Lower lobe of right lung (tissue), 2 donors: Measurements from ENCODE around the gene PYDC1. TPM values are rescaled to one million over a fixed set of nuclear protein-coding genes. Genes with fewer than 3 reads are reported as not detected.

Source experiments
- ATAC-seq, 2 donors: fragments of 200-7000 bp; cut with Tn5 transposase; one replicate each; pipeline ENCODE4 v1.9.1; 2020 to 2022; ENCODE audit warnings: mild to moderate bottlenecking in 2 of 2, moderate library complexity in 2 of 2
- DNase-seq: peaks from one replicate; pipeline ENCODE4 v3.0.0-alpha.2; 2020
- H3K27ac ChIP-seq: fragments of 200-600 bp; one replicate; pipeline ENCODE4 v1.8.0; 2022
- H3K27me3 ChIP-seq: fragments of 200-600 bp; one replicate; pipeline ENCODE4 v1.8.0; 2022; ENCODE audit warnings: low read depth
- H3K36me3 ChIP-seq: fragments of 200-600 bp; one replicate; pipeline ENCODE4 v1.8.0; 2022; ENCODE audit warnings: mild to moderate bottlenecking
- H3K4me1 ChIP-seq: fragments of 200-600 bp; one replicate; pipeline ENCODE4 v1.8.0; 2022
- H3K4me3 ChIP-seq: fragments of 200-600 bp; one replicate; pipeline ENCODE4 v1.8.0; 2022; ENCODE audit warnings: mild to moderate bottlenecking
- H3K9me3 ChIP-seq: fragments of 200-600 bp; one replicate; pipeline ENCODE4 v1.8.0; 2022
- intact Hi-C: fragments of 100-400 bp; cut with DNase I; formaldehyde crosslinking; loops from one replicate; pipeline ENCODE4 v1.11.0; 2022
- total RNA-seq: library from RNA; stranded (reverse); fragmentation: NEBNext Ultra II Directional; extraction: Animal tissue kit (Norgen Biotek cat#: 25700); gene quantifications from one replicate; pipeline ENCODE4 v1.2.1, GENCODE V29; 2021
- TF ChIP-seq, protein P1 (sequence below): fragments of 200-600 bp; IDR thresholded peaks from one replicate; pipeline ENCODE4 v1.8.0; 2022; ENCODE audit warnings: antibody characterized with exemption, mild to moderate bottlenecking
- donor health status: DM: no; HTN: yes; CAD: no; lungs with severe emphysema.

PYDC1 gene
- total RNA-seq, 1 donor from 2014 or later, result not detected

DNA sequence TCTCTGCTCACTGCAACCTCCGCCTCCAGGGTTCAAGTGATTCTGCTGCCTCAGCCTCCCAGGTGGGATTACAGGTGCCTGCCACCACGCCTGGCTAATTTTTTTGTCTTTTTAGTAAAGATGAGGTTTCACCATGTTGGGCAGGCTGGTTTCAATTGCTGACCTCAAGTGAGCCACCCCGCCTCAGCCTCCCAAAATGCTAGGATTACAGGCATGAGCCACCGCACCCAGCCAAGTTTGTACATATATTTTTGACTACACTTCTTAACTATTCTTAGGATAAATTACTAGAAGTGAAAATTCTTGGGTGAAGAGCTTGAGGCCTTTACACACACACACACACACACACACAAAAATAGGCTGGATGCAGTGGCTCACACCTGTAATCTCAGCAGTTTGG, 41.4 kb upstream of the PYDC1 start:
- TF ChIP-seq, protein P1, sequence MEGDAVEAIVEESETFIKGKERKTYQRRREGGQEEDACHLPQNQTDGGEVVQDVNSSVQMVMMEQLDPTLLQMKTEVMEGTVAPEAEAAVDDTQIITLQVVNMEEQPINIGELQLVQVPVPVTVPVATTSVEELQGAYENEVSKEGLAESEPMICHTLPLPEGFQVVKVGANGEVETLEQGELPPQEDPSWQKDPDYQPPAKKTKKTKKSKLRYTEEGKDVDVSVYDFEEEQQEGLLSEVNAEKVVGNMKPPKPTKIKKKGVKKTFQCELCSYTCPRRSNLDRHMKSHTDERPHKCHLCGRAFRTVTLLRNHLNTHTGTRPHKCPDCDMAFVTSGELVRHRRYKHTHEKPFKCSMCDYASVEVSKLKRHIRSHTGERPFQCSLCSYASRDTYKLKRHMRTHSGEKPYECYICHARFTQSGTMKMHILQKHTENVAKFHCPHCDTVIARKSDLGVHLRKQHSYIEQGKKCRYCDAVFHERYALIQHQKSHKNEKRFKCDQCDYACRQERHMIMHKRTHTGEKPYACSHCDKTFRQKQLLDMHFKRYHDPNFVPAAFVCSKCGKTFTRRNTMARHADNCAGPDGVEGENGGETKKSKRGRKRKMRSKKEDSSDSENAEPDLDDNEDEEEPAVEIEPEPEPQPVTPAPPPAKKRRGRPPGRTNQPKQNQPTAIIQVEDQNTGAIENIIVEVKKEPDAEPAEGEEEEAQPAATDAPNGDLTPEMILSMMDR, result no peak
- Histone ChIP-seq H3K27me3 (no peaks in the 10 kb centered on the region), H3K36me3 (no peaks in the 10 kb centered on the region), H3K27ac (no peak overlapping the region), H3K9me3 (no peaks in the 10 kb centered on the region), H3K4me1 (peaks cover 16% of the 10 kb centered on the region), H3K4me3 (no peak overlapping the region)
- DNase-seq (no peak), ATAC-seq (no peak)
- intact Hi-C loops, result no loop called here

DNA sequence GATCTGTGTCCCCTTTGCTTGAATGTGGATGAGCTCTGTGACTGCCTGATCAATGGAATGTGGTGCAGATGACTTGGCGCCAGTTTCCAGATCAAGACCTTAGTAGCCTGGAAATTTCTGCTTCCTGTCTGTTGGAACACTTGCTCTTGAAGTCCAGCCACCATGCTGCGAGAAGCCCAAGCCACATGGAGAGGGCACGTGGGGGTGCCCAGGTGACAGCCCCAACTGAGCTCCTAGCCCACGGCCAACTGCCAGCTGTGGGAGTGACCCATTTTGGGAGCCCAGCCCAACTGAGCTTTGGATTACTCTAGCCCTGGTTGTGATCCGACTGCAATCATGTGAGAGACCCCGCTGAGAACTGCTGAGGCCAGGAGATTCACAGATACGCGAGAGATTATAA, 39.5 kb upstream of the PYDC1 start:
- Histone ChIP-seq H3K27ac (no peak overlapping the region), H3K4me1 (peaks cover 17% of the 10 kb centered on the region), H3K27me3 (no peaks in the 10 kb centered on the region), H3K36me3 (no peaks in the 10 kb centered on the region), H3K4me3 (no peak overlapping the region), H3K9me3 (no peaks in the 10 kb centered on the region)
- ATAC-seq (no peak), DNase-seq (no peak)
- TF ChIP-seq, protein P1, result no peak
- intact Hi-C loops, result no loop called here

DNA sequence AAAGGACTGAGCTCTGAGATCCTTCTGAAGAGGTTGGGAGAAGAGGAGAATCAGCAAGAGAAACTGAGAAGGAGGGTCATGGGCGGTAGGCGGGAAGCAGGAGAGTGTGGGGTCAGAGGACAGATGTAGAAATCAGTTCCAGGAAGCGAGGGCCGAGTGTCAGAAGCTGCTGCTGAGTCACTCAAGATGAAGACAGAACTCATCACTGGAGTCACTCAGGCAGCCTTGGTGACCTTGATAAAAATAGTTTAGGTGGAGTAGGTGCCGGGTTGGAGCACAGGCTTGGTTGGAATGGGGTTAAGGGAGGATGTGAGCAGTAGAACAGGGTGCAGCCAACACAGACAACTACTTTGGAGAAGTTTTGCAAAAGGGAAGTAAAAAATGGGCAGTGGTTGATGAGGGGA, 36.7 kb upstream of the PYDC1 start:
- H3K4me3 ChIP-seq, result no peak overlapping the region
- ATAC-seq, result peak; percentile 81 to 92
- peaks cover 8% of the 10 kb centered on the region for H3K4me1 ChIP-seq
- peak; percentile 77 for DNase-seq
- peak overlapping the region; percentile 60 for H3K27ac ChIP-seq
- no peaks in the 10 kb centered on the region for H3K9me3 ChIP-seq
- H3K27me3 ChIP-seq, result no peaks in the 10 kb centered on the region
- intact Hi-C loops, result no loop called here
- TF ChIP-seq, protein P1, result no peak
- H3K36me3 ChIP-seq, result no peaks in the 10 kb centered on the region

DNA sequence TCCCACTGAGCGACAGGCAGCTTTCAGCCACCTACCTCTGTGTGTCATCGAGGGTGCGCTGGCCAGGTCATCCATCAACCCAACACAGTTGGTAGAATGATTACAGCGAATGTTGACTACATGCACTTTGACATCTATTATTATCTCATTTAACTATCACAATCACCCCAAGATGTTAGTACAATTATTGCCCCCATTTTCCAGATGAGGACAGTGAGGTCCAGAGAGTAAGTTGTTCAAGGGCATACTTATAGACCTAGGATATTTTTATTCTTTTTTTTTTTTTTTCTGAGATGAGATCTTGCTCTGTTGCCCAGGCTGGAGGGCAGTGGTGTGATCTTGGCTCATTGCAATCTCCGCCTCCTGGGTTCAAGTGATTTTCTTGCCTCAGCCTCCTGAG, 34.5 kb upstream of the PYDC1 start:
- Histone ChIP-seq H3K9me3 (no peaks in the 10 kb centered on the region), H3K27me3 (no peaks in the 10 kb centered on the region), H3K27ac (no peak overlapping the region), H3K4me3 (no peak overlapping the region), H3K4me1 (peaks cover 8% of the 10 kb centered on the region), H3K36me3 (no peaks in the 10 kb centered on the region)
- intact Hi-C loops, result no loop called here
- TF ChIP-seq, protein P1, result no peak
- ATAC-seq (no peak), DNase-seq (no peak)

DNA sequence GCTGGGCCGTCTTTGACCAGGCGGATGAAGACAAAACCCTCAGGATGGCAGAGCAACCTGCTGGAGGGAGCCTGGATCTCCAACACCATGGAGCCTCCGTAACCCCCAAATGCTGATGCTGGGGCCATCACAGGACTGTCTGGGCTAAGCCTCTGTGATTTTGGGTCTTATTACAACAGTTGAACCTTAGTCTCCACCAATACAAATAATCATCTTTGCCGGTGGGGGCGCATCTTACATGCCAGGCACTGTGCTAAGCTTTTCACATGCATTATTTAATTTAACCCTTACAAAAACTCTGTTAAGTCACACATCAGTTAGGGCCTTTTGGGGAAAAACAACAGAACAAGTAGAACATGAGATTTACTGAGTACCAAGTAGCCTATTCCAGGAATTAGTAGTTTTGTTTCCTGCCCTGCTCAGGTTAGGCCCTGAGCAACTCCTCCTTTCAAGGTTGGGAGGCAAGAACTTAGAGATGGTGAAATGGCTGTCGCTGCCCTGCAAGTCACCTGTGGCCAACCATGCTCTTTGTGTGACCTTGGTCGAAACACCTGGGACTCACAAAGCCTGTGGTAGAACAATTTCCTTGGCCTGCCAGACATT, 33.9 kb upstream of the PYDC1 start:
- TF ChIP-seq, protein P1, result no peak
- H3K4me3 ChIP-seq, result no peak overlapping the region
- no peaks in the 10 kb centered on the region for H3K27me3 ChIP-seq
- no peak for DNase-seq
- no peak for ATAC-seq
- peaks cover 8% of the 10 kb centered on the region for H3K4me1 ChIP-seq
- no peaks in the 10 kb centered on the region for H3K36me3 ChIP-seq
- intact Hi-C loops, result no loop called here
- no peak overlapping the region for H3K27ac ChIP-seq
- H3K9me3 ChIP-seq, result no peaks in the 10 kb centered on the region
